ENCODE measurements around the gene WHRN. TPM values are rescaled to one million over a fixed set of nuclear protein-coding genes. Genes with fewer than 3 reads are reported as not detected.

WHRN gene
- total RNA-seq, 1 donor from 2014 or later, result 3.2 TPM

- TF ChIP-seq CTCF (IDR thresholded peaks at IDR 0.05; ENCODE audit: partially characterized antibody, unreplicated experiment), result no peak
- Mint-ChIP-seq H3K27ac (ENCODE audit: unreplicated experiment) (peak overlapping the region; percentile 92), H3K36me3 (ENCODE audit: unreplicated experiment) (no peaks in the 10 kb centered on the region), H3K9me3 (ENCODE audit: unreplicated experiment) (peaks cover 5% of the 10 kb centered on the region), H3K4me3 (ENCODE audit: unreplicated experiment) (peak overlapping the region; percentile 68), H3K4me1 (ENCODE audit: low read depth, unreplicated experiment) (peaks cover 21% of the 10 kb centered on the region), H3K27me3 (ENCODE audit: unreplicated experiment) (peaks cover 2% of the 10 kb centered on the region)
- peak; percentile 49 for DNase-seq
These were observed 134.9 kb downstream of the WHRN start for GRCh38 chr9:114370251-114370967.

- H3K36me3 Mint-ChIP-seq (ENCODE audit: unreplicated experiment), result no peaks in the 10 kb centered on the region
- H3K27me3 Mint-ChIP-seq (ENCODE audit: unreplicated experiment), result peaks cover 2% of the 10 kb centered on the region
- DNase-seq, result no peak
- H3K27ac Mint-ChIP-seq (ENCODE audit: unreplicated experiment), result peak overlapping the region; percentile 88
- H3K4me1 Mint-ChIP-seq (ENCODE audit: low read depth, unreplicated experiment), result peaks cover 21% of the 10 kb centered on the region
- no peak for TF ChIP-seq CTCF (IDR thresholded peaks at IDR 0.05; ENCODE audit: partially characterized antibody, unreplicated experiment)
- H3K9me3 Mint-ChIP-seq (ENCODE audit: unreplicated experiment), result peaks cover 5% of the 10 kb centered on the region
- H3K4me3 Mint-ChIP-seq (ENCODE audit: unreplicated experiment), result peak overlapping the region; percentile 32
These were observed 135.8 kb downstream of the WHRN start for GRCh38 chr9:114369216-114370130.

- Mint-ChIP-seq H3K27me3 (ENCODE audit: unreplicated experiment) (peaks cover 3% of the 10 kb centered on the region), H3K27ac (ENCODE audit: unreplicated experiment) (no peak overlapping the region), H3K36me3 (ENCODE audit: unreplicated experiment) (no peaks in the 10 kb centered on the region), H3K4me1 (ENCODE audit: low read depth, unreplicated experiment) (peaks cover 21% of the 10 kb centered on the region), H3K4me3 (ENCODE audit: unreplicated experiment) (no peak overlapping the region), H3K9me3 (ENCODE audit: unreplicated experiment) (peaks cover 5% of the 10 kb centered on the region)
- TF ChIP-seq CTCF (IDR thresholded peaks at IDR 0.05; ENCODE audit: partially characterized antibody, unreplicated experiment), result no peak
- no peak for DNase-seq
These were observed 137.3 kb downstream of the WHRN start for GRCh38 chr9:114367772-114368569.

- Mint-ChIP-seq H3K36me3 (ENCODE audit: unreplicated experiment) (no peaks in the 10 kb centered on the region), H3K4me1 (ENCODE audit: low read depth, unreplicated experiment) (peaks cover 21% of the 10 kb centered on the region), H3K27me3 (ENCODE audit: unreplicated experiment) (peaks cover 3% of the 10 kb centered on the region), H3K9me3 (ENCODE audit: unreplicated experiment) (peaks cover 5% of the 10 kb centered on the region), H3K4me3 (ENCODE audit: unreplicated experiment) (no peak overlapping the region), H3K27ac (ENCODE audit: unreplicated experiment) (no peak overlapping the region)
- TF ChIP-seq CTCF (IDR thresholded peaks at IDR 0.05; ENCODE audit: partially characterized antibody, unreplicated experiment), result no peak
- DNase-seq, result no peak
These were observed 137.9 kb downstream of the WHRN start for GRCh38 chr9:114367366-114367765.
